B cell (primary cell): ENCODE data around the gene RCC1. TPM values are rescaled to one million over a fixed set of nuclear protein-coding genes. Genes with fewer than 3 reads are reported as not detected.
"Not testable (repeated sequence)": the region's sequence is repeated elsewhere in the genome, so short reads cannot be mapped to it uniquely, and the experiment has no call there.

Experiments
- ATAC-seq: fragments of 200-7000 bp; cut with Tn5 transposase; one replicate; pipeline ENCODE4 v1.10.0; 2021; ENCODE audit warnings: low read depth, mild to moderate bottlenecking, moderate number of reproducible peaks, moderate library complexity
- CTCF ChIA-PET: fragments of 350-600 bp; sonication (Branson Sonifier 250); formaldehyde crosslinking; loops from one replicate; lab custom pipeline; 2021; ENCODE audit warnings: antibody characterized with exemption, inconsistent platforms; lab: Charles Lee
- POLR2A ChIA-PET: fragments of 350-600 bp; sonication (Branson Sonifier 250); formaldehyde crosslinking; loops from one replicate; lab custom pipeline; 2021; ENCODE audit warnings: antibody characterized with exemption; lab: Charles Lee
- DNase-seq: peaks from one replicate; pipeline ENCODE4 v3.0.0; 2013
- H2AFZ ChIP-seq: 2 replicates; pipeline ENCODE4 v1.6.1; 2012; ENCODE audit warnings: mild to moderate bottlenecking, low read depth, low read length; ENCODE audit not compliant: insufficient read depth, poor library complexity, severe bottlenecking
- H3K27ac ChIP-seq, 2 donors: 1 replicate in 1 of 2; 2 replicates in 1 of 2; pipeline ENCODE4 v1.5.1; 2012 to 2013; ENCODE audit warnings: low read length in 2 of 2, mild to moderate bottlenecking in 2 of 2, moderate library complexity in 1 of 2
- H3K27me3 ChIP-seq, 4 experiments: fragments of 200-600 bp in 1 of 4; sonication (generic) in 1 of 4; replicated peaks in 1 of 4; 1 replicate in 2 of 4; 2 replicates in 2 of 4; pipeline versions ENCODE4 v1.6.1 to v1.7.0; 2013 to 2016; ENCODE audit warnings: low read length in 3 of 4, mild to moderate bottlenecking in 2 of 4, mixed read lengths in 1 of 4, moderate library complexity in 1 of 4; ENCODE audit not compliant: insufficient read depth in 4 of 4, control insufficient read depth in 3 of 4; ENCODE audit errors: control extremely low read depth in 1 of 4
- H3K36me3 ChIP-seq, 2 experiments: replicated peaks in 1 of 2; 1 replicate in 1 of 2; 2 replicates in 1 of 2; pipeline versions ENCODE4 v1.6.1 to v1.7.1; 2013; ENCODE audit warnings: low read length in 1 of 2; ENCODE audit not compliant: insufficient read depth in 2 of 2, control insufficient read depth in 1 of 2; ENCODE audit errors: control extremely low read depth in 1 of 2, extremely low read depth in 1 of 2
- H3K4me1 ChIP-seq, 2 donors: fragments of 200-600 bp in 1 of 2; sonication (generic) in 1 of 2; 1 replicate in 1 of 2; 2 replicates in 1 of 2; pipeline versions ENCODE4 v1.5.1 to v1.6.1; 2013 to 2017; ENCODE audit warnings: low read length in 2 of 2; ENCODE audit not compliant: control insufficient read depth in 2 of 2, insufficient read depth in 2 of 2
- H3K4me2 ChIP-seq: replicated peaks from 2 replicates; pipeline ENCODE3; 2012; ENCODE audit warnings: mild to moderate bottlenecking, low read depth, low read length; ENCODE audit not compliant: poor library complexity, severe bottlenecking
- H3K4me3 ChIP-seq, 5 experiments: fragments of 200-600 bp in 1 of 5; sonication (generic) in 1 of 5; 1 replicate in 3 of 5; 2 replicates in 2 of 5; pipeline versions ENCODE4 v1.5.1 to v1.7.0; 2011 to 2016; ENCODE audit warnings: low read length in 4 of 5, mild to moderate bottlenecking in 4 of 5, low read depth in 2 of 5, control low read depth in 1 of 5, moderate library complexity in 1 of 5; ENCODE audit not compliant: insufficient read depth in 1 of 5; ENCODE audit errors: control extremely low read depth in 1 of 5, extremely low read depth in 1 of 5
- H3K79me2 ChIP-seq: fragments of 200-600 bp; sonication (generic); one replicate; pipeline ENCODE4 v1.6.0; 2016; ENCODE audit warnings: low read length; ENCODE audit not compliant: control insufficient read depth, insufficient read depth
- H3K9ac ChIP-seq: fragments of 200-600 bp; sonication (generic); 2 replicates; pipeline ENCODE4 v1.6.1; 2017; ENCODE audit warnings: mild to moderate bottlenecking, low read length, moderate library complexity
- H3K9me3 ChIP-seq, 3 donors: one replicate each; pipeline versions ENCODE4 v1.6.1 to v1.7.1; 2013; ENCODE audit warnings: low read length in 2 of 3; ENCODE audit not compliant: control insufficient read depth in 2 of 3, insufficient read depth in 1 of 3; ENCODE audit errors: control extremely low read depth in 1 of 3
- H4K20me1 ChIP-seq: 2 replicates; pipeline ENCODE4 v1.6.0; 2012; ENCODE audit warnings: mild to moderate bottlenecking, low read length; ENCODE audit not compliant: insufficient read depth, control insufficient read depth, poor library complexity, severe bottlenecking
- H3K27ac Mint-ChIP-seq: one replicate; pipeline ENCODE4 v1.8.0; 2021; ENCODE audit warnings: mixed read lengths
- H3K27me3 Mint-ChIP-seq: one replicate; pipeline ENCODE4 v1.8.0; 2021; ENCODE audit warnings: mixed read lengths
- H3K4me1 Mint-ChIP-seq: one replicate; pipeline ENCODE4 v1.8.0; 2021; ENCODE audit warnings: mixed read lengths
- H3K4me3 Mint-ChIP-seq: one replicate; pipeline ENCODE4 v1.8.0; 2021; ENCODE audit warnings: mixed read lengths
- H3K9me3 Mint-ChIP-seq: one replicate; pipeline ENCODE4 v1.8.0; 2022; ENCODE audit warnings: mixed read lengths; ENCODE audit not compliant: insufficient read depth
- CTCF ChIP-seq: fragments of 200-600 bp; IDR thresholded peaks from one replicate; pipeline ENCODE4 v1.8.0; 2022; ENCODE audit warnings: antibody characterized with exemption, mild to moderate bottlenecking
- EZH2 ChIP-seq: IDR thresholded peaks from 2 replicates; pipeline ENCODE4 v1.6.1; 2012; ENCODE audit warnings: borderline replicate concordance, low read depth, mild to moderate bottlenecking, moderate library complexity, low read length; ENCODE audit not compliant: insufficient read depth, poor library complexity, severe bottlenecking
- WGBS: methylation state at CpG from one replicate; pipeline ENCODE4 v1.1.5; 2013; ENCODE audit warnings: missing lambda C conversion rate; ENCODE audit not compliant: insufficient coverage; 5-methylcytosine and 5-hydroxymethylcytosine counted together
- intact Hi-C: fragments of 100-400 bp; cut with micrococcal nuclease; formaldehyde crosslinking; loops from one replicate; pipeline ENCODE4 v1.10.0; 2022
- polyA plus RNA-seq: library from polyadenylated mRNA; depleted of rRNA; stranded (reverse); fragments of >200 nt; gene quantifications from 2 replicates; pipeline ENCODE4 v1.2.3, GENCODE V29; 2012
- total RNA-seq, 2 donors: library from RNA; stranded (reverse); fragments of 120-200 nt in 1 of 2; gene quantifications; 1 replicate in 1 of 2; 2 replicates in 1 of 2; pipeline versions ENCODE4 v1.2.3 to v1.2.4, GENCODE V29; 2013 to 2022

RCC1 gene
- total and polyA plus RNA-seq, 2 donors (not counting 1 experiment from before 2014, with no cell fraction given) = 9.7 to 17.5 TPM

- Histone ChIP-seq H2AFZ (no peak overlapping the region), H3K36me3 (peaks cover 0 to 61% of the 10 kb centered on the region in 2 experiments), H3K9ac (no peak overlapping the region), H3K9me3 (no peaks in the 10 kb centered on the region), H3K4me2 (no peak overlapping the region), H3K79me2 (no peaks in the 10 kb centered on the region), H4K20me1 (no peaks in the 10 kb centered on the region), H3K4me3 (no peak overlapping the region), H3K4me1 (no peaks in the 10 kb centered on the region), H3K27me3 (no peaks in the 10 kb centered on the region), H3K27ac (no peak overlapping the region)
- TF ChIP-seq CTCF = no peak
- no peak for TF ChIP-seq EZH2
- Mint-ChIP-seq H3K4me1 (no peaks in the 10 kb centered on the region), H3K4me3 (no peak overlapping the region), H3K27me3 (no peaks in the 10 kb centered on the region), H3K27ac (no peak overlapping the region), H3K9me3 (no peaks in the 10 kb centered on the region)
- intact Hi-C loops = no loop called here
- ChIA-PET CTCF (no interaction called here), POLR2A (no interaction called here)
- ATAC-seq (no peak), DNase-seq (no peak)
- WGBS = 100% methylated on average over 1 of the region's 2 CpGs
These were observed 61.1 kb downstream of the RCC1 start for GRCh38 chr1:28566931-28567330.

GRCh38 chr1:28571911-28572310, 66.1 kb downstream of the RCC1 start:
- ATAC-seq = no peak
- CTCF ChIA-PET = interaction anchor here (1.0 to 1.7 kb wide), 2 partner anchors 12 to 305 kb away, joined by 3 to 4 read pairs; no protein-coding TSS in a partner anchor
- Mint-ChIP-seq H3K27me3 (no peaks in the 10 kb centered on the region), H3K4me1 (no peaks in the 10 kb centered on the region), H3K27ac (no peak overlapping the region), H3K4me3 (no peak overlapping the region), H3K9me3 (no peaks in the 10 kb centered on the region)
- H3K27me3 ChIP-seq = no peaks in the 10 kb centered on the region
- H3K79me2 ChIP-seq = no peaks in the 10 kb centered on the region
- H4K20me1 ChIP-seq = no peaks in the 10 kb centered on the region
- WGBS = 100% methylated on average over 2 of the region's 4 CpGs
- no peaks in the 10 kb centered on the region for H3K4me1 ChIP-seq
- intact Hi-C loops = no loop called here
- no peak overlapping the region for H3K9ac ChIP-seq
- no peak overlapping the region for H3K27ac ChIP-seq
- no peak overlapping the region for H3K4me2 ChIP-seq
- H3K4me3 ChIP-seq = no peak overlapping the region
- DNase-seq = no peak
- H3K9me3 ChIP-seq = no peaks in the 10 kb centered on the region
- no peak overlapping the region for H2AFZ ChIP-seq
- H3K36me3 ChIP-seq = peaks cover 2 to 50% of the 10 kb centered on the region in 2 experiments
- TF ChIP-seq EZH2 = no peak
- no peak for TF ChIP-seq CTCF
- POLR2A ChIA-PET = no interaction called here

- H3K9me3 Mint-ChIP-seq, H3K9ac ChIP-seq, H3K4me3 ChIP-seq, H3K4me3 Mint-ChIP-seq, H3K4me1 Mint-ChIP-seq, intact Hi-C loops, CTCF ChIA-PET, H2AFZ ChIP-seq, H3K27ac Mint-ChIP-seq, H3K79me2 ChIP-seq, H3K9me3 ChIP-seq, ATAC-seq, H3K27ac ChIP-seq, H3K4me2 ChIP-seq, H3K27me3 ChIP-seq, DNase-seq, H3K4me1 ChIP-seq, H3K27me3 Mint-ChIP-seq, H4K20me1 ChIP-seq: not testable (repeated sequence)
- POLR2A ChIA-PET = interaction anchor here (0.7 to 1.2 kb wide), 2 partner anchors 9 to 70 kb away, joined by 4 read pairs; no protein-coding TSS in a partner anchor
- WGBS = 100% methylated on average over 7 of the region's 12 CpGs
- peaks cover 9 to 53% of the 10 kb centered on the region in 2 experiments for H3K36me3 ChIP-seq
These were observed 67.0 kb downstream of the RCC1 start for GRCh38 chr1:28572891-28573290.
